HepG2 (cell line): ENCODE results near the gene KTI12. TPM values are rescaled to one million over a fixed set of nuclear protein-coding genes. Genes with fewer than 3 reads are reported as not detected.

Experiments used
- ATF7 ChIP-seq, 2 experiments: fragments of 450-650 bp in 1 of 2; sonication (generic) in 1 of 2; formaldehyde crosslinking in 1 of 2; IDR thresholded peaks; 2 replicates each; pipeline versions ENCODE4 v1.4.0 to v1.6.1; 2016 to 2020; ENCODE audit warnings: antibody characterized with exemption in 1 of 2, mild to moderate bottlenecking in 1 of 2, missing genetic modification reagents in 1 of 2
- GATAD1 ChIP-seq: IDR thresholded peaks from 2 replicates; pipeline ENCODE4 v1.6.1; 2016; ENCODE audit warnings: missing genetic modification reagents, missing compliant biosample characterization
- NR2F1 ChIP-seq, 2 experiments: fragments of 450-650 bp in 1 of 2; formaldehyde crosslinking in 1 of 2; IDR thresholded peaks; 2 replicates each; pipeline versions ENCODE4 v1.5.0 to v1.6.1; 2016 to 2020; ENCODE audit warnings: mild to moderate bottlenecking in 1 of 2, missing compliant biosample characterization in 1 of 2, missing genetic modification reagents in 1 of 2, moderate library complexity in 1 of 2
- SRY ChIP-seq: sonication (generic); formaldehyde crosslinking; IDR thresholded peaks from 2 replicates; pipeline ENCODE4 v1.8.0; 2022; ENCODE audit warnings: mild to moderate bottlenecking, missing genetic modification reagents
- ZC3H4 ChIP-seq: sonication (generic); formaldehyde crosslinking; IDR thresholded peaks from 2 replicates; pipeline ENCODE4 v1.4.0; 2020; ENCODE audit warnings: missing genetic modification reagents, borderline replicate concordance
- ZNF451 ChIP-seq: sonication (generic); formaldehyde crosslinking; IDR thresholded peaks from 2 replicates; pipeline ENCODE4 v1.5.0; 2020; ENCODE audit warnings: mild to moderate bottlenecking, missing genetic modification reagents
- ZNF543 ChIP-seq: sonication (generic); formaldehyde crosslinking; IDR thresholded peaks from 2 replicates; pipeline ENCODE4 v1.4.0; 2020; ENCODE audit warnings: mild to moderate bottlenecking, missing genetic modification reagents
- ZNF7 ChIP-seq: IDR thresholded peaks from 2 replicates; pipeline ENCODE4 v1.6.1; 2016; ENCODE audit warnings: missing biosample characterization, missing genetic modification reagents
- ZSCAN31 ChIP-seq: sonication (generic); formaldehyde crosslinking; IDR thresholded peaks from 2 replicates; pipeline ENCODE4 v1.5.0; 2020; ENCODE audit warnings: low read depth, mild to moderate bottlenecking, missing genetic modification reagents
- polyA plus RNA-seq, 8 experiments: library from polyadenylated mRNA; depleted of rRNA in 3 of 8; stranded (reverse) in 7 of 8; unstranded in 1 of 8; fragments of >200 nt; fragmentation: Illumina TruSeq in 4 of 8; extraction: Trizol in 4 of 8; gene quantifications; 2 replicates each; pipeline versions ENCODE4 v1.2.1 to v1.2.3, GENCODE V29; 2011 to 2016; ENCODE audit warnings: low read depth in 4 of 8, missing spikeins in 1 of 8, mixed read lengths in 1 of 8; ENCODE audit not compliant: insufficient read depth in 1 of 8
- total RNA-seq, 5 experiments: library from RNA; depleted of rRNA; stranded (reverse); fragments of >200 nt; fragmentation: Illumina TruSeq; extraction: Trizol; gene quantifications; 2 replicates each; pipeline ENCODE4 v1.2.3, GENCODE V29; 2016; ENCODE audit warnings: low read depth in 1 of 5
- TF ChIP-seq, protein P1 (sequence below): sonication (generic); formaldehyde crosslinking; IDR thresholded peaks from 2 replicates; pipeline ENCODE4 v1.5.1; 2020; ENCODE audit warnings: mild to moderate bottlenecking, missing genetic modification reagents, borderline replicate concordance
- TF ChIP-seq, protein P2 (sequence below): sonication (generic); formaldehyde crosslinking; IDR thresholded peaks from 2 replicates; pipeline ENCODE4 v1.8.1; 2022; ENCODE audit warnings: low read depth, mild to moderate bottlenecking, missing genetic modification reagents
- TF ChIP-seq, protein P3 (sequence below), 2 experiments: sonication (generic) in 1 of 2; formaldehyde crosslinking in 1 of 2; IDR thresholded peaks; 2 replicates each; pipeline versions ENCODE4 v1.4.0 to v1.6.1; 2016 to 2020; ENCODE audit warnings: borderline replicate concordance in 1 of 2, low read depth in 1 of 2, mild to moderate bottlenecking in 1 of 2, missing genetic modification reagents in 1 of 2
- TF ChIP-seq, protein P4 (sequence below): sonication (generic); formaldehyde crosslinking; IDR thresholded peaks from 2 replicates; pipeline ENCODE4 v1.4.0; 2020; ENCODE audit warnings: missing genetic modification reagents

Gene KTI12
- total and polyA plus RNA-seq, 2 of the 13 experiments (the other 11 are each of a cell fraction or from before 2014, with no cell fraction given) = 7.4 to 10.2 TPM

DNA sequence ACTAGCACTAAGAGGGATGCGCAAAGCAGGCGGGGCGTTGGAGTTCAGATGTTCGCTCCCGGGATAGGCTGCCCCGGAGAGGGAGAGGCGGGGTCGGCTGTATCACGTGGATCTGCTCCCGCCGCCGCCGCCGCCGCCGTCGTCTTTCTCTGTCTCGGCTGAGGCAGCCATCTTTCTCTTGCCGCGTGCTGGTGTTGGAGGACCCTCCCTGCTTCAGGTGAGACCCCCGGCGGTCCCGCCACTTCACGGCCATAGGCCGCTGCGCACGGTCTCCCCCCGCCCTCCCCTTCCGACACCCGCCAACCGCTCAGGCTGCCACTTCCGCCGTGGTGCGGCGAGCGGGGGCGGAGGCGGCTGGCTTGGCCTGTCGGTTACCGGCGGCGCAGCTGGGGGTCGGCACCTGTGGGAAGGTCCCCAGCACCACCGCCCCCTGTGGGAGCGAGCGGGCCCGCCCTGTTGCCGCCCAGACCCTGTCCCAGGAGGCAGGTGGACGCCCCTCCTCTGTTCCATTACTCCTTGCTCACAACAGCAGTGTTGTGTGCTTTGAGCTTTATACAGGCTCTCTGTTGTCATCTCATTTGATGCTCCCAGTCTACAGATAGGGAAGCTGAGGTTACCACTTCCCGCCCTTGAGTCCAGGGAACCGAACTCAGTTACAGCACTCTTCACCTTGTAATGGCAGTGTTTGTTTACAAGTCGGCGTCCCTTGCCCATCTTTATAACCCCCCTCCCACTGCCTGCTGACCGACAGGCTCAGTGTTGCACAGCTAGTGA is 22.7 kb upstream of the KTI12 start, which contains the start of gene BTF3L4 (continued):
- TF ChIP-seq, protein P1, sequence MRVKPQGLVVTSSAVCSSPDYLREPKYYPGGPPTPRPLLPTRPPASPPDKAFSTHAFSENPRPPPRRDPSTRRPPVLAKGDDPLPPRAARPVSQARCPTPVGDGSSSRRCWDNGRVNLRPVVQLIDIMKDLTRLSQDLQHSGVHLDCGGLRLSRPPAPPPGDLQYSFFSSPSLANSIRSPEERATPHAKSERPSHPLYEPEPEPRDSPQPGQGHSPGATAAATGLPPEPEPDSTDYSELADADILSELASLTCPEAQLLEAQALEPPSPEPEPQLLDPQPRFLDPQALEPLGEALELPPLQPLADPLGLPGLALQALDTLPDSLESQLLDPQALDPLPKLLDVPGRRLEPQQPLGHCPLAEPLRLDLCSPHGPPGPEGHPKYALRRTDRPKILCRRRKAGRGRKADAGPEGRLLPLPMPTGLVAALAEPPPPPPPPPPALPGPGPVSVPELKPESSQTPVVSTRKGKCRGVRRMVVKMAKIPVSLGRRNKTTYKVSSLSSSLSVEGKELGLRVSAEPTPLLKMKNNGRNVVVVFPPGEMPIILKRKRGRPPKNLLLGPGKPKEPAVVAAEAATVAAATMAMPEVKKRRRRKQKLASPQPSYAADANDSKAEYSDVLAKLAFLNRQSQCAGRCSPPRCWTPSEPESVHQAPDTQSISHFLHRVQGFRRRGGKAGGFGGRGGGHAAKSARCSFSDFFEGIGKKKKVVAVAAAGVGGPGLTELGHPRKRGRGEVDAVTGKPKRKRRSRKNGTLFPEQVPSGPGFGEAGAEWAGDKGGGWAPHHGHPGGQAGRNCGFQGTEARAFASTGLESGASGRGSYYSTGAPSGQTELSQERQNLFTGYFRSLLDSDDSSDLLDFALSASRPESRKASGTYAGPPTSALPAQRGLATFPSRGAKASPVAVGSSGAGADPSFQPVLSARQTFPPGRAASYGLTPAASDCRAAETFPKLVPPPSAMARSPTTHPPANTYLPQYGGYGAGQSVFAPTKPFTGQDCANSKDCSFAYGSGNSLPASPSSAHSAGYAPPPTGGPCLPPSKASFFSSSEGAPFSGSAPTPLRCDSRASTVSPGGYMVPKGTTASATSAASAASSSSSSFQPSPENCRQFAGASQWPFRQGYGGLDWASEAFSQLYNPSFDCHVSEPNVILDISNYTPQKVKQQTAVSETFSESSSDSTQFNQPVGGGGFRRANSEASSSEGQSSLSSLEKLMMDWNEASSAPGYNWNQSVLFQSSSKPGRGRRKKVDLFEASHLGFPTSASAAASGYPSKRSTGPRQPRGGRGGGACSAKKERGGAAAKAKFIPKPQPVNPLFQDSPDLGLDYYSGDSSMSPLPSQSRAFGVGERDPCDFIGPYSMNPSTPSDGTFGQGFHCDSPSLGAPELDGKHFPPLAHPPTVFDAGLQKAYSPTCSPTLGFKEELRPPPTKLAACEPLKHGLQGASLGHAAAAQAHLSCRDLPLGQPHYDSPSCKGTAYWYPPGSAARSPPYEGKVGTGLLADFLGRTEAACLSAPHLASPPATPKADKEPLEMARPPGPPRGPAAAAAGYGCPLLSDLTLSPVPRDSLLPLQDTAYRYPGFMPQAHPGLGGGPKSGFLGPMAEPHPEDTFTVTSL (CRISPR knock-in tag) = no peak
- TF ChIP-seq ZNF543 (CRISPR knock-in tag) (no peak), ZNF7 (no peak), GATAD1 (CRISPR knock-in tag) (peak; percentile 35), ZC3H4 (CRISPR knock-in tag) (no peak), ZNF451 (no peak), SRY (CRISPR knock-in tag) (peak; percentile 52; the same call in 1 of the 2 replicates), ZSCAN31 (CRISPR knock-in tag) (peak; percentile 79), NR2F1 (CRISPR knock-in tag; IDR thresholded peaks at IDR 0.05) (no peak), ATF7 (IDR thresholded peaks at IDR 0.05) (no peak), ATF7 (CRISPR knock-in tag; IDR thresholded peaks at IDR 0.05) (no peak)
- TF ChIP-seq, protein P2, sequence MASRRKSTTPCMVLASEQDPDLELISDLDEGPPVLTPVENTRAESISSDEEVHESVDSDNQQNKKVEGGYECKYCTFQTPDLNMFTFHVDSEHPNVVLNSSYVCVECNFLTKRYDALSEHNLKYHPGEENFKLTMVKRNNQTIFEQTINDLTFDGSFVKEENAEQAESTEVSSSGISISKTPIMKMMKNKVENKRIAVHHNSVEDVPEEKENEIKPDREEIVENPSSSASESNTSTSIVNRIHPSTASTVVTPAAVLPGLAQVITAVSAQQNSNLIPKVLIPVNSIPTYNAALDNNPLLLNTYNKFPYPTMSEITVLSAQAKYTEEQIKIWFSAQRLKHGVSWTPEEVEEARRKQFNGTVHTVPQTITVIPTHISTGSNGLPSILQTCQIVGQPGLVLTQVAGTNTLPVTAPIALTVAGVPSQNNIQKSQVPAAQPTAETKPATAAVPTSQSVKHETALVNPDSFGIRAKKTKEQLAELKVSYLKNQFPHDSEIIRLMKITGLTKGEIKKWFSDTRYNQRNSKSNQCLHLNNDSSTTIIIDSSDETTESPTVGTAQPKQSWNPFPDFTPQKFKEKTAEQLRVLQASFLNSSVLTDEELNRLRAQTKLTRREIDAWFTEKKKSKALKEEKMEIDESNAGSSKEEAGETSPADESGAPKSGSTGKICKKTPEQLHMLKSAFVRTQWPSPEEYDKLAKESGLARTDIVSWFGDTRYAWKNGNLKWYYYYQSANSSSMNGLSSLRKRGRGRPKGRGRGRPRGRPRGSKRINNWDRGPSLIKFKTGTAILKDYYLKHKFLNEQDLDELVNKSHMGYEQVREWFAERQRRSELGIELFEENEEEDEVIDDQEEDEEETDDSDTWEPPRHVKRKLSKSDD (CRISPR knock-in tag) = peak; percentile 69; the same call in 1 of the 2 replicates
- TF ChIP-seq, protein P3, sequence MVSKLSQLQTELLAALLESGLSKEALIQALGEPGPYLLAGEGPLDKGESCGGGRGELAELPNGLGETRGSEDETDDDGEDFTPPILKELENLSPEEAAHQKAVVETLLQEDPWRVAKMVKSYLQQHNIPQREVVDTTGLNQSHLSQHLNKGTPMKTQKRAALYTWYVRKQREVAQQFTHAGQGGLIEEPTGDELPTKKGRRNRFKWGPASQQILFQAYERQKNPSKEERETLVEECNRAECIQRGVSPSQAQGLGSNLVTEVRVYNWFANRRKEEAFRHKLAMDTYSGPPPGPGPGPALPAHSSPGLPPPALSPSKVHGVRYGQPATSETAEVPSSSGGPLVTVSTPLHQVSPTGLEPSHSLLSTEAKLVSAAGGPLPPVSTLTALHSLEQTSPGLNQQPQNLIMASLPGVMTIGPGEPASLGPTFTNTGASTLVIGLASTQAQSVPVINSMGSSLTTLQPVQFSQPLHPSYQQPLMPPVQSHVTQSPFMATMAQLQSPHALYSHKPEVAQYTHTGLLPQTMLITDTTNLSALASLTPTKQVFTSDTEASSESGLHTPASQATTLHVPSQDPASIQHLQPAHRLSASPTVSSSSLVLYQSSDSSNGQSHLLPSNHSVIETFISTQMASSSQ (IDR thresholded peaks at IDR 0.05; ENCODE audit: low read depth) = no peak
- TF ChIP-seq, protein P3 (CRISPR knock-in tag; IDR thresholded peaks at IDR 0.05; ENCODE audit: borderline replicate concordance) = peak; percentile 44; the same call in 1 of the 2 replicates
- TF ChIP-seq, protein P4, sequence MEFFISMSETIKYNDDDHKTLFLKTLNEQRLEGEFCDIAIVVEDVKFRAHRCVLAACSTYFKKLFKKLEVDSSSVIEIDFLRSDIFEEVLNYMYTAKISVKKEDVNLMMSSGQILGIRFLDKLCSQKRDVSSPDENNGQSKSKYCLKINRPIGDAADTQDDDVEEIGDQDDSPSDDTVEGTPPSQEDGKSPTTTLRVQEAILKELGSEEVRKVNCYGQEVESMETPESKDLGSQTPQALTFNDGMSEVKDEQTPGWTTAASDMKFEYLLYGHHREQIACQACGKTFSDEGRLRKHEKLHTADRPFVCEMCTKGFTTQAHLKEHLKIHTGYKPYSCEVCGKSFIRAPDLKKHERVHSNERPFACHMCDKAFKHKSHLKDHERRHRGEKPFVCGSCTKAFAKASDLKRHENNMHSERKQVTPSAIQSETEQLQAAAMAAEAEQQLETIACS = no peak
